HCT116 (cell line): Measurements from ENCODE around the gene TJP1.

Experiments used
- CBX3 ChIP-seq: IDR thresholded peaks from 2 replicates; pipeline ENCODE4 v1.6.1; 2012; ENCODE audit warnings: low read depth
- EGR1 ChIP-seq: IDR thresholded peaks from 2 replicates; pipeline ENCODE4 v1.6.1; 2012; ENCODE audit warnings: low read depth
- ELF1 ChIP-seq: IDR thresholded peaks from 2 replicates; pipeline ENCODE4 v1.6.1; 2012; ENCODE audit warnings: low read depth, borderline replicate concordance
- EZH2 ChIP-seq: fragments of 200-600 bp; sonication (generic); IDR thresholded peaks from 2 replicates; pipeline ENCODE4 v1.6.1; 2017; ENCODE audit warnings: antibody characterized with exemption, mixed run types
- EZH2phosphoT487 ChIP-seq: fragments of 200-600 bp; IDR thresholded peaks from 2 replicates; pipeline ENCODE4 v1.6.1; 2018; ENCODE audit warnings: antibody characterized with exemption, borderline replicate concordance
- POLR2A ChIP-seq: IDR thresholded peaks from 2 replicates; pipeline ENCODE4 v1.7.0; 2011; ENCODE audit warnings: borderline replicate concordance; ENCODE audit not compliant: insufficient read depth, insufficient read length; ENCODE audit errors: extremely low read depth
- POLR2AphosphoS5 ChIP-seq: IDR thresholded peaks from 2 replicates; pipeline ENCODE4 v1.6.1; 2011; ENCODE audit warnings: mild to moderate bottlenecking, low read depth, low read length, moderate library complexity
- RAD21 ChIP-seq: IDR thresholded peaks from 2 replicates; pipeline ENCODE4 v1.6.1; 2012; ENCODE audit warnings: low read depth, mild to moderate bottlenecking
- SIN3A ChIP-seq: IDR thresholded peaks from 2 replicates; pipeline ENCODE4 v1.6.1; 2012; ENCODE audit warnings: low read depth
- SP1 ChIP-seq: IDR thresholded peaks from 2 replicates; pipeline ENCODE4 v1.6.1; 2012; ENCODE audit warnings: low read depth
- YY1 ChIP-seq: IDR thresholded peaks from 2 replicates; pipeline ENCODE4 v1.6.1; 2011; ENCODE audit warnings: low read length, low read depth, moderate library complexity, mild to moderate bottlenecking; ENCODE audit not compliant: insufficient replicate concordance; ENCODE audit errors: extremely low read depth
- TF ChIP-seq, protein P1 (sequence below), 3 experiments: fragments of 200-600 bp in 1 of 3; sonication (generic) in 1 of 3; IDR thresholded peaks in 2 of 3; conservative IDR thresholded peaks in 1 of 3; 2 replicates each; pipeline ENCODE4 v1.5.1; 2012 to 2017; ENCODE audit warnings: low read depth in 2 of 3, low read length in 2 of 3, antibody characterized with exemption in 1 of 3, borderline replicate concordance in 1 of 3, control low read depth in 1 of 3, mild to moderate bottlenecking in 1 of 3, mixed read lengths in 1 of 3, mixed run types in 1 of 3, moderate library complexity in 1 of 3; ENCODE audit not compliant: insufficient read depth in 1 of 3
- TF ChIP-seq, protein P2 (sequence below): IDR thresholded peaks from 2 replicates; pipeline ENCODE4 v1.6.1; 2012
- TF ChIP-seq, protein P3 (sequence below): IDR thresholded peaks from 2 replicates; pipeline ENCODE4 v1.6.1; 2012; ENCODE audit warnings: low read depth

DNA sequence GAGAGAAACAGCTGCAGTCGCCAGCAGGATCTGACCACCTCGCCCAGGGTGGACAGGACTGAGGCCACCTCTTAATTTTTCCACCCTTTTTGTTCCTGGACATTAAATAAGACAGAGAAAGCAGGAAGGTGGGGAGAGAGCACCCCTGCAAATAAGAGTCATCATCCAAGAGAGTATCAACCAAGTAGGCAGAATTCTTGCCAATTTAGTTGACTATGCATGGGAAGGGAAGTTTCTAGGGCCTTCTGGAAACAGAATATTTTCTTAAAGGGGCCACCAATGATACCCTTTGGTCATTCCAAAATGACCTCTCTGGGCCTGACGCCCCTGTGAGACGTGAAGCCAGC is 136.2 kb downstream of the TJP1 start:
- TF ChIP-seq YY1 (no peak), SP1 (no peak), POLR2AphosphoS5 (no peak), RAD21 (no peak), EZH2phosphoT487 (no peak), SIN3A (no peak), EZH2 (no peak), POLR2A (no peak), CBX3 (no peak), EGR1 (no peak), ELF1 (no peak)
- TF ChIP-seq, protein P1, sequence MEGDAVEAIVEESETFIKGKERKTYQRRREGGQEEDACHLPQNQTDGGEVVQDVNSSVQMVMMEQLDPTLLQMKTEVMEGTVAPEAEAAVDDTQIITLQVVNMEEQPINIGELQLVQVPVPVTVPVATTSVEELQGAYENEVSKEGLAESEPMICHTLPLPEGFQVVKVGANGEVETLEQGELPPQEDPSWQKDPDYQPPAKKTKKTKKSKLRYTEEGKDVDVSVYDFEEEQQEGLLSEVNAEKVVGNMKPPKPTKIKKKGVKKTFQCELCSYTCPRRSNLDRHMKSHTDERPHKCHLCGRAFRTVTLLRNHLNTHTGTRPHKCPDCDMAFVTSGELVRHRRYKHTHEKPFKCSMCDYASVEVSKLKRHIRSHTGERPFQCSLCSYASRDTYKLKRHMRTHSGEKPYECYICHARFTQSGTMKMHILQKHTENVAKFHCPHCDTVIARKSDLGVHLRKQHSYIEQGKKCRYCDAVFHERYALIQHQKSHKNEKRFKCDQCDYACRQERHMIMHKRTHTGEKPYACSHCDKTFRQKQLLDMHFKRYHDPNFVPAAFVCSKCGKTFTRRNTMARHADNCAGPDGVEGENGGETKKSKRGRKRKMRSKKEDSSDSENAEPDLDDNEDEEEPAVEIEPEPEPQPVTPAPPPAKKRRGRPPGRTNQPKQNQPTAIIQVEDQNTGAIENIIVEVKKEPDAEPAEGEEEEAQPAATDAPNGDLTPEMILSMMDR (IDR thresholded peaks at IDR 0.05 in 2 of 3, conservative IDR thresholded peaks at IDR 0.05 in 1 of 3; ENCODE audit: borderline replicate concordance in 1 of 3, insufficient read depth in 1 of 3, low read depth in 2 of 3, low read length in 2 of 3): no peak
- TF ChIP-seq, protein P2, sequence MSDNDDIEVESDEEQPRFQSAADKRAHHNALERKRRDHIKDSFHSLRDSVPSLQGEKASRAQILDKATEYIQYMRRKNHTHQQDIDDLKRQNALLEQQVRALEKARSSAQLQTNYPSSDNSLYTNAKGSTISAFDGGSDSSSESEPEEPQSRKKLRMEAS: no peak
- TF ChIP-seq, protein P3, sequence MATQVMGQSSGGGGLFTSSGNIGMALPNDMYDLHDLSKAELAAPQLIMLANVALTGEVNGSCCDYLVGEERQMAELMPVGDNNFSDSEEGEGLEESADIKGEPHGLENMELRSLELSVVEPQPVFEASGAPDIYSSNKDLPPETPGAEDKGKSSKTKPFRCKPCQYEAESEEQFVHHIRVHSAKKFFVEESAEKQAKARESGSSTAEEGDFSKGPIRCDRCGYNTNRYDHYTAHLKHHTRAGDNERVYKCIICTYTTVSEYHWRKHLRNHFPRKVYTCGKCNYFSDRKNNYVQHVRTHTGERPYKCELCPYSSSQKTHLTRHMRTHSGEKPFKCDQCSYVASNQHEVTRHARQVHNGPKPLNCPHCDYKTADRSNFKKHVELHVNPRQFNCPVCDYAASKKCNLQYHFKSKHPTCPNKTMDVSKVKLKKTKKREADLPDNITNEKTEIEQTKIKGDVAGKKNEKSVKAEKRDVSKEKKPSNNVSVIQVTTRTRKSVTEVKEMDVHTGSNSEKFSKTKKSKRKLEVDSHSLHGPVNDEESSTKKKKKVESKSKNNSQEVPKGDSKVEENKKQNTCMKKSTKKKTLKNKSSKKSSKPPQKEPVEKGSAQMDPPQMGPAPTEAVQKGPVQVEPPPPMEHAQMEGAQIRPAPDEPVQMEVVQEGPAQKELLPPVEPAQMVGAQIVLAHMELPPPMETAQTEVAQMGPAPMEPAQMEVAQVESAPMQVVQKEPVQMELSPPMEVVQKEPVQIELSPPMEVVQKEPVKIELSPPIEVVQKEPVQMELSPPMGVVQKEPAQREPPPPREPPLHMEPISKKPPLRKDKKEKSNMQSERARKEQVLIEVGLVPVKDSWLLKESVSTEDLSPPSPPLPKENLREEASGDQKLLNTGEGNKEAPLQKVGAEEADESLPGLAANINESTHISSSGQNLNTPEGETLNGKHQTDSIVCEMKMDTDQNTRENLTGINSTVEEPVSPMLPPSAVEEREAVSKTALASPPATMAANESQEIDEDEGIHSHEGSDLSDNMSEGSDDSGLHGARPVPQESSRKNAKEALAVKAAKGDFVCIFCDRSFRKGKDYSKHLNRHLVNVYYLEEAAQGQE: no peak
